GM12873 (cell line): ENCODE results near the gene AADAT.

Experiments
- TF ChIP-seq, protein P1 (sequence below): IDR thresholded peaks from 2 replicates; pipeline ENCODE4 v1.5.1; 2012; ENCODE audit warnings: low read depth, mild to moderate bottlenecking, moderate library complexity, low read length, control low read depth; ENCODE audit not compliant: insufficient read depth; ENCODE audit errors: missing control alignments

The AADAT gene

DNA sequence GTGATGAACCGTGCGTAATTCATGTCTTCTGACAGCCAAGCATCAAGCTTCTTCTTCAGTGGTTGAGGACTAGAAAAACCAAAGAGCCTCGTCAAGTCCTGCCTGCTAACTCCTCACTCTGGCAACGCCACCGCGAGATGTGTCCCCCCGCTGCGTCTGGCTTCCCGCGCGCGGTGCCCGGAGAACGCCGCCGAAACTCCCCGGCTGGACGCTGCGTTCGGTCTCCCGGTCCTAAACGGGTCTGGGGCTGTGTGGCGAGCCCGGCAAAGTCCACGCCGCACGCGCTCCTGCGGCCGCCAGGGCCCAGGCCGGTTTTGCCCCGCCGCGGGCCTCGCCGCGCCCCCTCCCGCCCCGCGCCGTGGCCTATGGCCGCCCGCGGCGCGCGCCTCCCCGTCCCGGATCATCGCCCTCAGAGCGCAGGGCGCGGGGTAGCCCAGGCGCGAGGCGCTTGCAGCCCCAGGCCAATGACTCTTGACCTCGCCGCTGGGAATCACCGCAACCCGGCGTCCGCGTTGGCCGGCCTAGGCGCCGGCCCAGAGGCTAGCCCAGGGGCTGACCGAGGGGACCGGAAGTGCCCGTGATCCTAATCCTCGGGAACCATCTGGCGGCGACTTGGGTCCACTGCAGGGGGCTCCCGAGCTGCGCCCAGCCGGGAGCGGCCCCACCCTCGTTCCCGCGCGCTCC lies at the start of gene AADAT:
Gene AADAT (minus strand): TSS at position 289 of the 684 bp plus-strand sequence. CDS start 266 bp downstream, at position 23.
- TF ChIP-seq, protein P1, sequence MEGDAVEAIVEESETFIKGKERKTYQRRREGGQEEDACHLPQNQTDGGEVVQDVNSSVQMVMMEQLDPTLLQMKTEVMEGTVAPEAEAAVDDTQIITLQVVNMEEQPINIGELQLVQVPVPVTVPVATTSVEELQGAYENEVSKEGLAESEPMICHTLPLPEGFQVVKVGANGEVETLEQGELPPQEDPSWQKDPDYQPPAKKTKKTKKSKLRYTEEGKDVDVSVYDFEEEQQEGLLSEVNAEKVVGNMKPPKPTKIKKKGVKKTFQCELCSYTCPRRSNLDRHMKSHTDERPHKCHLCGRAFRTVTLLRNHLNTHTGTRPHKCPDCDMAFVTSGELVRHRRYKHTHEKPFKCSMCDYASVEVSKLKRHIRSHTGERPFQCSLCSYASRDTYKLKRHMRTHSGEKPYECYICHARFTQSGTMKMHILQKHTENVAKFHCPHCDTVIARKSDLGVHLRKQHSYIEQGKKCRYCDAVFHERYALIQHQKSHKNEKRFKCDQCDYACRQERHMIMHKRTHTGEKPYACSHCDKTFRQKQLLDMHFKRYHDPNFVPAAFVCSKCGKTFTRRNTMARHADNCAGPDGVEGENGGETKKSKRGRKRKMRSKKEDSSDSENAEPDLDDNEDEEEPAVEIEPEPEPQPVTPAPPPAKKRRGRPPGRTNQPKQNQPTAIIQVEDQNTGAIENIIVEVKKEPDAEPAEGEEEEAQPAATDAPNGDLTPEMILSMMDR, result peak; percentile 45

- TF ChIP-seq, protein P1, result peak; percentile 88
Measured at GRCh38 chr4:170138580-170139194, 48.9 kb upstream of the AADAT start.

- TF ChIP-seq, protein P1, result no peak
Measured at GRCh38 chr4:170137927-170138326, 48.2 kb upstream of the AADAT start.

DNA sequence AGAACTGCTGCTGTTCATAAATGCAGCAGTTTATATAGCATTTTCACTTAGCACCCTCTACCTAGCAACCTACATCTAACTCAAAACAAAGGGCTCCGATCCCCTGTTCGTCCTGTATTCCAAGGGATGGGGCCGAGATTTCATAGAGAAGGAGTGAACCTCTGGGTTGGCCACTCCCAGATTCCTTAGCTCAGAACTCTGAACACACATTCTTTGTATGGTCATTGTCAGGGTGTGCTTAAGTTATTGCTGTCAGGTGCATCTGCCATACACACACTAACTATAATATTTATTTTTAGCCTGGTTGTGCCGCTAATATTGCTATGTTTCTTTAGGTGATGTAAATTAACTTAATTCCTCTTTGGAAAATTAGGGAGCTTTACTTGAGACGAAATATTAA lies 47.7 kb upstream of the AADAT start:
- TF ChIP-seq, protein P1, result no peak

DNA sequence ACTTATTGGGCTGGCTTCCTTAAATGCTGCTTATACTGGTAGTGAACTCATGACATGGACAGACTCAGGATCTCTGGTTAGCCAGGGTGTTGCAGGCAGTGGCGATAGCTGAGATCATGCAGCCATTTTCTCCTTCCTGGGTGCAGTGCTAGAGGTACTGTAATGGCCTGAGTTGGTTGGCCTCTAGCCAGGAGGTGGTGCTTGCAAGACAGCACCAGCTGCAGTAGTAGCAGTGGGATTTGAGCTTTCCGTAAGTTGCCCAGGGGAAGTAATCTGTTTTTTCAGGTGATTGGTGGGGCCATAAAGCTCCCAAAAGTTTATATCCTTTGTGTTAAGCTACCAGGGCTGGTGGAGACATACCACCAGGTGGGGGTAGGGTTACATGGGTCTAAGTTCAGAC lies 45.1 kb upstream of the AADAT start:
- TF ChIP-seq, protein P1, result no peak

- TF ChIP-seq, protein P1, result no peak
Measured at GRCh38 chr4:170128219-170128804, 38.6 kb upstream of the AADAT start.

GRCh38 chr4:170127758-170128157 lies 38.0 kb upstream of the AADAT start:
- TF ChIP-seq, protein P1, result no peak
